ENCODE results near the gene LHX2.

DNA sequence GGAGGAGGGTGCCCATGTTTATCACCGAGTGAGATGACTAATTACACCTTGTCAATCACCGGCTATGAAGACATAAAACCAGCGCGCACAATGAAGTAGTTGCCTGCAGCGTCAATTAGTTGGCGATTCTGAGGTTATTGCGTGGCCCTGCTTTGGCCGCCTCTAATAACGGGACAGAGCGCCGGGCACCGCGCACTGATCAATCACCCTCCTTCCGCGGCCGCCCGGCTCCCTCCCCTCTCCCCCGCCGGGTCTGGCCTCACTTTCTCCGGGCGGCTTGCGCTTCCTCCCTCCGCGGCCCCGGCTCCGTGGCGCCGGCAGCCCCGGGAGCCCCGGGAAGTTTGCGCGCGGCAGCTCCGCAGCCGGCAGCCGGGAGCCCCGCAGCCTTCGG, 3.3 kb upstream of the LHX2 start:
- TF ChIP-seq POLR2A (IDR thresholded peaks at IDR 0.05) (no peak), POLR2AphosphoS5 (IDR thresholded peaks at IDR 0.05) (no peak)
- TF ChIP-seq, protein P1, sequence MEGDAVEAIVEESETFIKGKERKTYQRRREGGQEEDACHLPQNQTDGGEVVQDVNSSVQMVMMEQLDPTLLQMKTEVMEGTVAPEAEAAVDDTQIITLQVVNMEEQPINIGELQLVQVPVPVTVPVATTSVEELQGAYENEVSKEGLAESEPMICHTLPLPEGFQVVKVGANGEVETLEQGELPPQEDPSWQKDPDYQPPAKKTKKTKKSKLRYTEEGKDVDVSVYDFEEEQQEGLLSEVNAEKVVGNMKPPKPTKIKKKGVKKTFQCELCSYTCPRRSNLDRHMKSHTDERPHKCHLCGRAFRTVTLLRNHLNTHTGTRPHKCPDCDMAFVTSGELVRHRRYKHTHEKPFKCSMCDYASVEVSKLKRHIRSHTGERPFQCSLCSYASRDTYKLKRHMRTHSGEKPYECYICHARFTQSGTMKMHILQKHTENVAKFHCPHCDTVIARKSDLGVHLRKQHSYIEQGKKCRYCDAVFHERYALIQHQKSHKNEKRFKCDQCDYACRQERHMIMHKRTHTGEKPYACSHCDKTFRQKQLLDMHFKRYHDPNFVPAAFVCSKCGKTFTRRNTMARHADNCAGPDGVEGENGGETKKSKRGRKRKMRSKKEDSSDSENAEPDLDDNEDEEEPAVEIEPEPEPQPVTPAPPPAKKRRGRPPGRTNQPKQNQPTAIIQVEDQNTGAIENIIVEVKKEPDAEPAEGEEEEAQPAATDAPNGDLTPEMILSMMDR (IDR thresholded peaks at IDR 0.05 in 8 of 11, conservative IDR thresholded peaks at IDR 0.05 in 3 of 11), result no peak
